ENCODE data around the gene CARMIL1.
A peak's percentile ranks its signal among the peaks of the same experiment; 100 is the strongest.

CARMIL1 gene

GRCh38 chr6:25278914-25279747 is at the start of gene CARMIL1:
Gene CARMIL1 (plus strand): TSS chr6:25279374. CDS start chr6:25279796, 422 bp downstream.
- DNase-seq (ENCODE audit: low read depth): no peak

GRCh38 chr6:25229671-25230321 is 49.4 kb upstream of the CARMIL1 start:
- DNase-seq (ENCODE audit: low read depth): peak; percentile 55

- peak; percentile 83 for DNase-seq (ENCODE audit: low read depth)
Observed at GRCh38 chr6:25232479-25232878, 46.7 kb upstream of the CARMIL1 start.

- no peak for DNase-seq (ENCODE audit: low read depth)
Observed at GRCh38 chr6:25233226-25233625, 45.9 kb upstream of the CARMIL1 start.

- DNase-seq (ENCODE audit: low read depth): no peak
Observed at GRCh38 chr6:25237579-25237978, 41.6 kb upstream of the CARMIL1 start.

GRCh38 chr6:25239059-25239458 is 40.1 kb upstream of the CARMIL1 start:
- DNase-seq (ENCODE audit: low read depth): no peak

GRCh38 chr6:25239498-25239897 is 39.7 kb upstream of the CARMIL1 start:
- no peak for DNase-seq (ENCODE audit: low read depth)

- no peak for DNase-seq (ENCODE audit: low read depth)
Observed at GRCh38 chr6:25242567-25242966, 36.6 kb upstream of the CARMIL1 start.

- no peak for DNase-seq (ENCODE audit: low read depth)
Observed at GRCh38 chr6:25244865-25245264, 34.3 kb upstream of the CARMIL1 start.

- DNase-seq (ENCODE audit: low read depth): no peak
Observed at GRCh38 chr6:25248123-25248522, 31.1 kb upstream of the CARMIL1 start.

- DNase-seq (ENCODE audit: low read depth): no peak
Observed at GRCh38 chr6:25249133-25249532, 30.0 kb upstream of the CARMIL1 start.

- DNase-seq (ENCODE audit: low read depth): no peak
Observed at GRCh38 chr6:25250878-25251277, 28.3 kb upstream of the CARMIL1 start.

- DNase-seq (ENCODE audit: low read depth): no peak
Observed at GRCh38 chr6:25251426-25251825, 27.7 kb upstream of the CARMIL1 start.

GRCh38 chr6:25253351-25253750 is 25.8 kb upstream of the CARMIL1 start:
- DNase-seq (ENCODE audit: low read depth): no peak

GRCh38 chr6:25254671-25255070 is 24.5 kb upstream of the CARMIL1 start:
- DNase-seq (ENCODE audit: low read depth): no peak

- DNase-seq (ENCODE audit: low read depth): no peak
Observed at GRCh38 chr6:25257686-25258348, 21.4 kb upstream of the CARMIL1 start.

GRCh38 chr6:25259756-25260155 is 19.4 kb upstream of the CARMIL1 start:
- no peak for DNase-seq (ENCODE audit: low read depth)

GRCh38 chr6:25263657-25264056 is 15.5 kb upstream of the CARMIL1 start:
- DNase-seq (ENCODE audit: low read depth): no peak

GRCh38 chr6:25266456-25267100 is 12.6 kb upstream of the CARMIL1 start:
- DNase-seq (ENCODE audit: low read depth): no peak

- DNase-seq (ENCODE audit: low read depth): no peak
Observed at GRCh38 chr6:25267662-25268061, 11.5 kb upstream of the CARMIL1 start.

GRCh38 chr6:25270559-25270958 is 8.6 kb upstream of the CARMIL1 start:
- no peak for DNase-seq (ENCODE audit: low read depth)

GRCh38 chr6:25275436-25275835 is 3.7 kb upstream of the CARMIL1 start:
- no peak for DNase-seq (ENCODE audit: low read depth)
